ENCODE results near the gene CASD1. TPM values are rescaled to one million over a fixed set of nuclear protein-coding genes. Genes with fewer than 3 reads are reported as not detected.

CASD1 gene
- total and polyA plus RNA-seq, 2 experiments from 2014 or later: 15.5 to 38.1 TPM

GRCh38 chr7:94567396-94567795, 57.8 kb downstream of the CASD1 start (continued):
- TF ChIP-seq ZNF462 (CRISPR knock-in tag; IDR thresholded peaks at IDR 0.05) (no peak), EZH2phosphoT487 (IDR thresholded peaks at IDR 0.05; ENCODE audit: unreplicated experiment) (no peak), CREB1 (CRISPR knock-in tag; IDR thresholded peaks at IDR 0.05; ENCODE audit: low read depth) (no peak), JUNB (IDR thresholded peaks at IDR 0.05; ENCODE audit: unreplicated experiment) (no peak), STAT1 (IDR thresholded peaks at IDR 0.05; ENCODE audit: unreplicated experiment) (no peak)
- TF ChIP-seq, protein P1, sequence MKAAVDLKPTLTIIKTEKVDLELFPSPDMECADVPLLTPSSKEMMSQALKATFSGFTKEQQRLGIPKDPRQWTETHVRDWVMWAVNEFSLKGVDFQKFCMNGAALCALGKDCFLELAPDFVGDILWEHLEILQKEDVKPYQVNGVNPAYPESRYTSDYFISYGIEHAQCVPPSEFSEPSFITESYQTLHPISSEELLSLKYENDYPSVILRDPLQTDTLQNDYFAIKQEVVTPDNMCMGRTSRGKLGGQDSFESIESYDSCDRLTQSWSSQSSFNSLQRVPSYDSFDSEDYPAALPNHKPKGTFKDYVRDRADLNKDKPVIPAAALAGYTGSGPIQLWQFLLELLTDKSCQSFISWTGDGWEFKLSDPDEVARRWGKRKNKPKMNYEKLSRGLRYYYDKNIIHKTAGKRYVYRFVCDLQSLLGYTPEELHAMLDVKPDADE (IDR thresholded peaks at IDR 0.05): no peak

- DNase-seq (ENCODE audit: low spot score) (no peak), ATAC-seq (no peak)
- Histone ChIP-seq H3K79me2 (replicated peaks; ENCODE audit: insufficient read depth) (no peaks in the 10 kb centered on the region), H4K20me1 (replicated peaks; ENCODE audit: insufficient read depth) (no peaks in the 10 kb centered on the region), H3K4me2 (no peak overlapping the region), H3K4me3 (no peak overlapping the region), H3F3A (replicated peaks; ENCODE audit: low read depth) (no peaks in the 10 kb centered on the region), H3K27ac (ENCODE audit: low read depth) (no peak overlapping the region), H2AFZ (no peak overlapping the region), H3K4me1 (ENCODE audit: insufficient read depth) (no peaks in the 10 kb centered on the region), H3K9me2 (ENCODE audit: insufficient read depth) (peaks cover 3% of the 10 kb centered on the region; the same call in 1 of the 2 replicates), H3K27me3 (ENCODE audit: insufficient read depth) (no peaks in the 10 kb centered on the region), H3K36me3 (ENCODE audit: insufficient read depth) (peaks cover 6% of the 10 kb centered on the region; the same call in 1 of the 2 replicates)
- peaks cover 28% of the 10 kb centered on the region for H3K9me3 Mint-ChIP-seq
- peaks cover 44% of the 10 kb centered on the region for H3K36me3 Mint-ChIP-seq (ENCODE audit: low read depth)
- H3K4me3 Mint-ChIP-seq: no peak overlapping the region
- H3K27me3 Mint-ChIP-seq (ENCODE audit: insufficient read depth, low read depth, poor library complexity): no peaks in the 10 kb centered on the region
- H3K27ac Mint-ChIP-seq: no peak overlapping the region
- H3K4me1 Mint-ChIP-seq: no peaks in the 10 kb centered on the region
- TF ChIP-seq ZNF331 (CRISPR knock-in tag; IDR thresholded peaks at IDR 0.05; ENCODE audit: low read depth) (no peak), STAT1 (IDR thresholded peaks at IDR 0.05; ENCODE audit: unreplicated experiment) (no peak), EZH2phosphoT487 (IDR thresholded peaks at IDR 0.05; ENCODE audit: unreplicated experiment) (no peak), JUNB (IDR thresholded peaks at IDR 0.05; ENCODE audit: unreplicated experiment) (no peak), CREB1 (CRISPR knock-in tag; IDR thresholded peaks at IDR 0.05; ENCODE audit: low read depth) (no peak), POLR2AphosphoS5 (IDR thresholded peaks at IDR 0.05; ENCODE audit: low read depth) (no peak), EZH2 (IDR thresholded peaks at IDR 0.05; ENCODE audit: low read depth, unreplicated experiment) (no peak), REST (IDR thresholded peaks at IDR 0.05; ENCODE audit: unreplicated experiment) (no peak), ZNF114 (CRISPR knock-in tag; IDR thresholded peaks at IDR 0.05) (no peak)
- TF ChIP-seq, protein P1 (IDR thresholded peaks at IDR 0.05): no peak
These were observed 62.2 kb downstream of the CASD1 start for GRCh38 chr7:94571816-94572215.
